CD4-positive, alpha-beta T cell treated with Interleukin-15 for 1 hour (primary cell): Measurements from ENCODE around the gene SLC45A3.

Source experiments
- DNase-seq: peaks from one replicate; pipeline ENCODE4 v3.0.0-alpha.2; 2020

Gene SLC45A3

DNA sequence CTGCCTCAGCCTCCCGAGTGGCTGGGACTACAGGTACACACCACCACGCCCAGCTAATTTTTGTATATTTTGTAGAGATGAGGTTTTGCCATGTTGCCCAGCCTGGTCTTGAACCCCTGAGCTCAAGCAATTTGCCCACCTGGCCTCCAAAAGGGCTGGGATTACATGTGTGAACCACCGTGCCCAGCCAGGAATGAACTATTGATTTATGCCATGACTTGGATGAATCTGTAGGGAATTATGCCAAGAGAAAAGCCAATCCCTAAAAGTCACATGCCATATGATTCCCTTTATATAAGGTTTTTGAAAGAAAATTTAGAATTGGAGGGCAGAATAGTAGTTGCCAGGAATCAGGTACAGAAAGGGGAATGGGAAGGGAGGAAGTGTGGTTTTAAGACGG is 19.1 kb upstream of the SLC45A3 start:
- no peak for DNase-seq

- no peak for DNase-seq
Observed at GRCh38 chr1:205698921-205699320, 18.6 kb upstream of the SLC45A3 start.

DNA sequence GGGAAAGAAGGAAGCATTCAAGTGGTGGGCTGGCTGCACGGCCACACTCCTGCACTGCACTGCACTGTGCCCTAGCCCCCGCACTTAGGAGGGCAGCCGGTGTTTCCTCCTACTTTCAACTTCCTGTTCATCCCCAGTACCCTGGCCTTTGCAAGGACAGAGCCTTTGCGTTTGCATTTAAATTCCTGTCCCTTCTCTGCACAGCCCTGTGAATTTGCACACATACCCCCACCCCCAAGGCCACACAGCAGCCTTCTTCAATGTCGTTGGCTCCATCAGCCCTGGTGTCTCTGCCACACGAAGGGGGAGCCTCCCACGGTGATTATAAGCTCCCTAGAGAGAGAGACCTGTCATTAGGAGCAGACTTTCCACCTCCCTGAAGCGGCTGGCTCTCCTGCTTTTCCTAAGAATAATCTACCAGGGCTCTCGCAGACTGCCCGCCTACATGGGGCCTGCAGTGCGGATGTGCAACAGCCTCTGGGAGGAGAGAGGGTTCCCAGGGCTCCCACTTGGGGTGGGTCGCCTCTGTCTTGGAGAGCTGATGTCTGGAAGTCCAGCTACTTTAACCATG is 13.2 kb upstream of the SLC45A3 start:
- DNase-seq = no peak

DNA sequence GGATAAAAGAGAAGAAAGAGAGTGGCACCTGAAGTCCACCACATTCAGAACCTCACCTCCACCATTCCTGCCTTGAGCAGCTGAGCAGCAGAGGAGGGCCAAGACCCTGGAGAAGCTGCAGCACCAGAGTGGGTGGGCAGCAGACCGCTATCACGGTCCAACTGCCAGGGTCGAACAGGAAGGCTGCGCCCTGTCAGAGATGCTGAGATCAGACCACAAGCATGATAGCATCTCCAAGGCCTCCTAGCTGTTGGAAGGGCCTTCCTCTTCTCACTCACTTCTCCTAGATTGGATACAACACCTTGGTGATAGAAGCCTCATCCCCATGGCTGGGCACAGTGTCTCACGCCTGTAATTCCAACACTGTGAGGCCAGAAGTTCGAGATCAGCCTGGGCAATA is 12.1 kb upstream of the SLC45A3 start:
- no peak for DNase-seq

- no peak for DNase-seq
Observed at GRCh38 chr1:205690122-205690756, 9.9 kb upstream of the SLC45A3 start.

DNA sequence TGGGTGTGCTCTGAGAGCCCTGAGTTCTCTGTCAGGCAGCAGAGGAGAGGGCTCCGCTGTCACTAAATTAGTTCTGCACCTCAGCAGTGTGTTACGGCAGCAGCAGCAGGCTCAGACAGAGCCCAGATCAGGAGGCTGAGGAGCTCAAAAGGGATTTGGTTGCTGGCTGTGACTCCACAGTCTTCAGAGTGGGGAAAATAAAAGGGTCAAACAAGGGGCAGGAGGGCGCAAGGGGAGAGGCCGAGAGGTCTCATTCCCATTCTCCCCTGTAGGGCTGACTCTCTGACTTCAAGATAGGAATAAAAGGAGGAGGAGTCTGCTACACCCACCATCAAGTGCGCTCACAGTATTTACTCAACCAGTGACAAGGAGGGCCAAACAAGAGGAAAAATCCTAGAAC is 9.2 kb upstream of the SLC45A3 start:
- DNase-seq = no peak

DNA sequence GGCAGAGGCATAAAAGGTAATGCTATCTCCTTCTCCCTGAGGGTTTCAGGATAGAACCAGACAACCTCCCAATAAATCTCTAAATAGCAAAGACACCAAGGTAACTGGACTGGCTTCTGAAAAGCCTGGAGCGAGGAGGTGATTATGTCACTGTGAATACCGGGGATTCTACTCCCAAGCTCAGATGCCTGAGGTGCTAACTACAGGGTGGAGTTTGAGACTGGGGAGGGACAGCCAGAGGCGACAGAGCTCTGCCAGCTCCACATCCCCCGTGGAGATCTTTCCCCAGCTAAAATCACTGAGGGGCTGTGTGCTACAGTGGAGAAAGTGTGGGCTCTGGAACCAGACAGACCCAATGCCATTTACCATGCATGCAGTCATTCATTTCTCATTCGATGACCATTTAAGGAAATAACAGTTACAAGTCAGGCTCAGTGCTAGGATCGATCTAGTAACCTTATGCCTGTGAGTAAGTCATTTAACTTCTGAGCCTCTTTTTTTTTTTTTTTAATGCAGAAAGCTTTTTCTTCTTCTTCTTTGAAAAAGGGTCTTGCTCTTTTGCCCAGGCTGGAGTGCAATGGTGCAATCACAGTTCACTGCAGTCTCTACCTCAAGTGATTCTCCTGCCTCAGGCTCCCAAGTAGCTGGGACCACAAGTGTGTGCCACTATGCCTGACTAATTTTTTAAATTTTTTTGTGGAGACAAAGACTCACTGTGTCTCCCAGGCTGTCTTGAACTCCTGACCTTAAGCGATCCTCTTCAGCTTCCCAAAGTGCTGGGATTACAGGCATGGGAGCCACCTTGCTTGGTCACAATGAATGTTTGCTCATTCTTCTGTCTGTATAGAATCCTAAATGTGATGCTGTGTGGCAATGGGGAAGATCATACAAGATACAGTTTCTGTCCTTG is 8.1 kb upstream of the SLC45A3 start:
- no peak for DNase-seq

- no peak for DNase-seq
Observed at GRCh38 chr1:205687242-205687641, 6.9 kb upstream of the SLC45A3 start.

- no peak for DNase-seq
Observed at GRCh38 chr1:205681364-205681763, 1.1 kb upstream of the SLC45A3 start.

GRCh38 chr1:205678286-205679111 is 1.8 kb downstream of the SLC45A3 start:
- DNase-seq = no peak

- no peak for DNase-seq
Observed at GRCh38 chr1:205677167-205677566, 3.1 kb downstream of the SLC45A3 start.

GRCh38 chr1:205676597-205676996 is 3.7 kb downstream of the SLC45A3 start:
- DNase-seq = no peak

GRCh38 chr1:205676002-205676401 is 4.3 kb downstream of the SLC45A3 start:
- DNase-seq = no peak

- DNase-seq = no peak
Observed at GRCh38 chr1:205675247-205675646, 5.1 kb downstream of the SLC45A3 start.

GRCh38 chr1:205672970-205673369 is 7.3 kb downstream of the SLC45A3 start:
- no peak for DNase-seq

DNA sequence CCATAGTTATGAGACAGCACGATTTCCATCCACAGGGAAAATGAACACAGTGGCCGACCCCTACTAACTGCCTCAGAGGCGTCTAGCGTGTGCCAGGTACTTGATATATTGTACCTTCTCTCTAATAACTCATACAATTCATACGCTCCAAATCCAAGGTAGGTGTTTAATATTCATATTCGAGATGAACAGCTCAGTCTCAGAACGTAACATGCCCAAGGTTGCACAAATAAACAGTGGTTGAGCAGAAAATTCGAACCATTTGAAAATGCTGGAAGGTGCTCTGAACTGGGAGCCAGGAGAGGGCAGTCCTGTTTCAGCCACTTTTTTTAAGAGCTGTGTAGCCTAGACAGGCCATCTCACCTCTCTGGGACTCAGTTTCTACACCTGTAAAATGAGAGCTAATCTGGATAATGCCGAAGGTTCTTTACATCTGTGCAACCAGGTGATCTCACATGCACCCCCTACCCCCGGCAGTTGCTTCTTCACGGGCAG is 7.9 kb downstream of the SLC45A3 start:
- no peak for DNase-seq

DNA sequence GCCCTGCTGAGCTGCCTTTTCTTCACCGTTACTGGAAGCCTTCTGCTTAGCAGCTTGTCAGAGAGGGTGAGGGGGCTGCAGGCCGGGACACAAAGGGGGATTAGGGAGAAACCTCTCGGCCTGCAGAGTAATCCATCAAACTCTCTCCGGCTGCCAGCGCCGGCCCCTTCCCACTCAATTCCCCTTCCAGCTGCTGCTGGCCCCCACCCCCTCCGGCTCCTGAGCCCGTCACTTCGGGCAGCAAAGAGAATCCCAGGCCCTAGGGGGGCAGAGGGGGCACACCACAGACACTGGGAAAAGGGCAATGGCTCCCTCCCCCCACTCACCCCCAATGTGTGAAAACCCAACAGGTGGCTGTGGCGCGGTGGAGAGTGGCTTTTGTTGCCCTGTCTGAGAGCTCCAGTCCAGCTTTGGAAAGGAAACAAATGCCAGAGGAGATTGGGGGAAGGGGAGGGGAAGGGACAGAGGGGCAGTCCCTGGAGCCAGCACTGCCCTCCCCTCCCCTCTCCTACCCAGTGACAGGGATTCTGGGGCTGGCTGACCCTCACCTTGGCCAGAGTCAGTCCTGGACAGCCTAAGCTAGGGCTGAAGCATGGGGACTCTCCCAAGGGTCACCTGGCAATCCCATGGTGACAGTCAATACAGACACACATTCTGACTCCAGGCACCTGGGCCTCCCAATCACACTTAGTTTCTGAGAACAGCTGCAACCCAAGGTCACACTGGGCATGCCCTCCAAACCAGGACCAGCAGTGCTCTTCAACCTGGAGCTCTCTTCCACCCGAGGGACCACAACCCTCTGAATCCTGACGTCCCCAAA is 9.5 kb downstream of the SLC45A3 start:
- DNase-seq = no peak

GRCh38 chr1:205670150-205670446 is 10.2 kb downstream of the SLC45A3 start:
- DNase-seq = no peak

- DNase-seq = peak; percentile 42
Observed at GRCh38 chr1:205669341-205670149, 10.8 kb downstream of the SLC45A3 start.

GRCh38 chr1:205668951-205669340 is 11.4 kb downstream of the SLC45A3 start:
- DNase-seq = peak; percentile 55

DNA sequence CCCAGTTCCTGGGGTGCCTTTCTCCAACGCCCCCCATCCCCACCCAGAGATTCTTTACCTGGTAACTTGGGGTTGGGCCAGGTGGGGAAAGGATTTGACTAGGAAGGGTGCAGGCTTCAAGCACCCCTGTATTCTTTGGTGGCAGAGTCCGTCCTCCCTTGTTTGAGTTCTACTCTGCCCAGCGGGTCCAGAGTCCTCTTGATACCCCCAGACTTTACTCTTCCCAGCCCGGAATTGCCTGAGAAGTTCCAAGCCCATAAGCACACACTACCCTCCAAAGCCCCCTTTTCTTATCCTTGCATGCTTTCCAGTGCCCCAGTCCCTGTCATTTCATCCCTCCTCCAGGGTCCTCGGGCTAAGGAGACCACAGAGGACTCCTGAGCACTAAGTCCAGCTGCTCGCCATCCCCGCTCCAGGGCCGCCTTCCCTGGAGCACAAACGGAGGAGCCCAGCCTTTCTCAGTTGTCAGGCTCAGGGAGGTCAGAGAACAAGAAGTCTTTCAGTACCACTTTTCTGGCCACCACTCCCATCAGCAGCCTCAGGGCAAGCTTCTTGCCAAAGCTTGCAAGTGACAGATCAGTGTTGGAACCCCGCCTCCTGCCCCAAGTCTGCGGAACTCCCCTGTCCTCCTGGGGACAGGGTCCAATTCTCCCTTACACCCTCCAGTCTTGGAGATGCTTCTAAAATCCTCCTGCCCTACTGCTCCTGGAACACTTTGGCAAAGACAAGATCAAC is 12.2 kb downstream of the SLC45A3 start:
- DNase-seq = no peak
